Panc1 (cell line): ENCODE measurements around the gene ARHGEF37. TPM values are rescaled to one million over a fixed set of nuclear protein-coding genes. Genes with fewer than 3 reads are reported as not detected.
"Not testable (repeated sequence)": the region's sequence is repeated elsewhere in the genome, so short reads cannot be mapped to it uniquely, and the experiment has no call there.

Experiments used
- ATAC-seq: fragments of 200-7000 bp; cut with Tn5 transposase; 2 replicates; pipeline ENCODE4 v1.9.1; 2020; ENCODE audit warnings: mild to moderate bottlenecking, moderate library complexity
- BruUV-seq: library from RNA; stranded (reverse); fragments of 400-500 nt; replicated peaks from 2 replicates; lab custom pipeline; 2021; lab: Mats Ljungman, UMichigan
- CTCF ChIA-PET: fragments of 300-600 bp; sonication (Branson Sonifier 250); formaldehyde crosslinking; loops from one replicate; lab custom pipeline; 2022; ENCODE audit warnings: antibody characterized with exemption; lab: Charles Lee
- POLR2A ChIA-PET: fragments of 300-600 bp; sonication (Branson Sonifier 250); formaldehyde crosslinking; loops from one replicate; lab custom pipeline; 2022; ENCODE audit warnings: antibody characterized with exemption; lab: Charles Lee
- DNase-seq: peaks from one replicate; pipeline ENCODE4 v3.0.0-alpha.2; 2010; ENCODE audit warnings: low read depth, low spot score
- H3K27ac ChIP-seq: 2 replicates; pipeline ENCODE4 v1.5.1; 2011; ENCODE audit warnings: mild to moderate bottlenecking, low read length, inconsistent platforms
- H3K27me3 ChIP-seq: fragments of 200-500 bp; sonication (Bioruptor generic); 2 replicates; pipeline ENCODE4 v1.6.0; 2014; ENCODE audit warnings: low read length, inconsistent platforms; ENCODE audit not compliant: control insufficient read depth, insufficient read depth
- H3K36me3 ChIP-seq: fragments of 200-500 bp; sonication (Bioruptor generic); 2 replicates; pipeline ENCODE4 v1.5.1; 2014; ENCODE audit warnings: inconsistent platforms, mild to moderate bottlenecking, low read length, moderate library complexity; ENCODE audit not compliant: control insufficient read depth, insufficient read depth
- H3K4me1 ChIP-seq: 2 replicates; pipeline ENCODE4 v1.5.1; 2011; ENCODE audit warnings: inconsistent platforms, mild to moderate bottlenecking, low read length, moderate library complexity; ENCODE audit not compliant: control insufficient read depth, insufficient read depth
- H3K4me3 ChIP-seq, 2 experiments: 2 replicates each; pipeline ENCODE4 v1.5.1; 2011 to 2012; ENCODE audit warnings: low read depth in 2 of 2, low read length in 2 of 2, mild to moderate bottlenecking in 2 of 2, inconsistent platforms in 1 of 2, moderate library complexity in 1 of 2
- H3K9me3 ChIP-seq: fragments of 200-500 bp; sonication (Bioruptor generic); 2 replicates; pipeline ENCODE4 v1.5.1; 2014; ENCODE audit warnings: low read depth, mild to moderate bottlenecking, inconsistent platforms, low read length, moderate library complexity; ENCODE audit not compliant: control insufficient read depth, insufficient read depth
- POLR2AphosphoS5 ChIP-seq: IDR thresholded peaks from 2 replicates; pipeline ENCODE4 v1.6.1; 2012; ENCODE audit warnings: mild to moderate bottlenecking, low read depth, low read length, moderate library complexity
- SIN3A ChIP-seq: IDR thresholded peaks from 2 replicates; pipeline ENCODE4 v1.6.1; 2012; ENCODE audit warnings: low read depth, mild to moderate bottlenecking, low read length, moderate library complexity, borderline replicate concordance; ENCODE audit not compliant: insufficient read depth
- TCF7L2 ChIP-seq: IDR thresholded peaks from 2 replicates; pipeline ENCODE4 v1.6.1; 2011; ENCODE audit warnings: mild to moderate bottlenecking, low read depth, low read length, inconsistent platforms
- in situ Hi-C: cut with HindIII; loops from 2 replicates; pipeline ENCODE4 v1.10.0; 2016; ENCODE audit warnings: low sequenced_read_pairs, low pct_unique_long_range_greater_than_20kb
- intact Hi-C: fragments of 100-400 bp; cut with micrococcal nuclease; formaldehyde crosslinking; loops from one replicate; pipeline ENCODE4 v1.10.0; 2022; ENCODE audit not compliant: unreplicated experiment
- total RNA-seq: library from RNA; stranded (reverse); gene quantifications from one replicate; pipeline ENCODE4 v1.2.1, GENCODE V29; 2021; ENCODE audit not compliant: unreplicated experiment
- TF ChIP-seq, protein P1 (sequence below): fragments of 450-650 bp; IDR thresholded peaks from 2 replicates; pipeline ENCODE4 v1.5.1; 2017; ENCODE audit warnings: mild to moderate bottlenecking
- TF ChIP-seq, protein P2 (sequence below), 2 experiments: IDR thresholded peaks; 2 replicates each; pipeline ENCODE4 v1.6.1; 2011 to 2012; ENCODE audit warnings: low read depth in 2 of 2, control low read depth in 1 of 2, low read length in 1 of 2, mild to moderate bottlenecking in 1 of 2, moderate library complexity in 1 of 2; ENCODE audit not compliant: insufficient read depth in 1 of 2

Gene ARHGEF37
- total RNA-seq, 1 experiment from 2014 or later = 3.2 TPM

DNA sequence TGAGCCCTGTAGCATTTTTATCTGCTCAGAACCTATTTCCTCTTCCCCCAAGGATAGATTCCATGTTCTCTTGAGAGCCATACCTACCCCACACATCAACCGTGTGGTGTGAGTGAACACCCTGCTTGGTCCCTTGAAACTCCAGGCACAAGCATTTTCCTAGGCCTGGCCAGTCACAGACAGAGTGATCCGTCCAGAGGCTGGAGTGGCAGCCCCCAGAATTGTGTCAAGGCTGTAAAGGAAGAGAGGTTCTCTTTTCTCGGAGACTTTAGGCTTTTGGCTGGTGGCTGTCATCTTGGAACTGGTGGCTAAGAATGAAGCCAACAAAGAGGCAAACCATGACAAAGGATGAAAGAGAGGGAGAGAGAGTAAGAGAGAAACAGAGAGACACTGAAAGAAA is 66.0 kb downstream of the ARHGEF37 start:
- no peaks in the 10 kb centered on the region for H3K27me3 ChIP-seq
- DNase-seq (no peak), ATAC-seq (no peak)
- no peak overlapping the region for H3K4me3 ChIP-seq
- ChIA-PET POLR2A (no interaction called here), CTCF (no interaction called here)
- in situ Hi-C loops = no loop called here
- no peaks in the 10 kb centered on the region for H3K36me3 ChIP-seq
- BruUV-seq = no TSS peak
- TF ChIP-seq, protein P1, sequence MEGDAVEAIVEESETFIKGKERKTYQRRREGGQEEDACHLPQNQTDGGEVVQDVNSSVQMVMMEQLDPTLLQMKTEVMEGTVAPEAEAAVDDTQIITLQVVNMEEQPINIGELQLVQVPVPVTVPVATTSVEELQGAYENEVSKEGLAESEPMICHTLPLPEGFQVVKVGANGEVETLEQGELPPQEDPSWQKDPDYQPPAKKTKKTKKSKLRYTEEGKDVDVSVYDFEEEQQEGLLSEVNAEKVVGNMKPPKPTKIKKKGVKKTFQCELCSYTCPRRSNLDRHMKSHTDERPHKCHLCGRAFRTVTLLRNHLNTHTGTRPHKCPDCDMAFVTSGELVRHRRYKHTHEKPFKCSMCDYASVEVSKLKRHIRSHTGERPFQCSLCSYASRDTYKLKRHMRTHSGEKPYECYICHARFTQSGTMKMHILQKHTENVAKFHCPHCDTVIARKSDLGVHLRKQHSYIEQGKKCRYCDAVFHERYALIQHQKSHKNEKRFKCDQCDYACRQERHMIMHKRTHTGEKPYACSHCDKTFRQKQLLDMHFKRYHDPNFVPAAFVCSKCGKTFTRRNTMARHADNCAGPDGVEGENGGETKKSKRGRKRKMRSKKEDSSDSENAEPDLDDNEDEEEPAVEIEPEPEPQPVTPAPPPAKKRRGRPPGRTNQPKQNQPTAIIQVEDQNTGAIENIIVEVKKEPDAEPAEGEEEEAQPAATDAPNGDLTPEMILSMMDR = no peak
- TF ChIP-seq, protein P2, sequence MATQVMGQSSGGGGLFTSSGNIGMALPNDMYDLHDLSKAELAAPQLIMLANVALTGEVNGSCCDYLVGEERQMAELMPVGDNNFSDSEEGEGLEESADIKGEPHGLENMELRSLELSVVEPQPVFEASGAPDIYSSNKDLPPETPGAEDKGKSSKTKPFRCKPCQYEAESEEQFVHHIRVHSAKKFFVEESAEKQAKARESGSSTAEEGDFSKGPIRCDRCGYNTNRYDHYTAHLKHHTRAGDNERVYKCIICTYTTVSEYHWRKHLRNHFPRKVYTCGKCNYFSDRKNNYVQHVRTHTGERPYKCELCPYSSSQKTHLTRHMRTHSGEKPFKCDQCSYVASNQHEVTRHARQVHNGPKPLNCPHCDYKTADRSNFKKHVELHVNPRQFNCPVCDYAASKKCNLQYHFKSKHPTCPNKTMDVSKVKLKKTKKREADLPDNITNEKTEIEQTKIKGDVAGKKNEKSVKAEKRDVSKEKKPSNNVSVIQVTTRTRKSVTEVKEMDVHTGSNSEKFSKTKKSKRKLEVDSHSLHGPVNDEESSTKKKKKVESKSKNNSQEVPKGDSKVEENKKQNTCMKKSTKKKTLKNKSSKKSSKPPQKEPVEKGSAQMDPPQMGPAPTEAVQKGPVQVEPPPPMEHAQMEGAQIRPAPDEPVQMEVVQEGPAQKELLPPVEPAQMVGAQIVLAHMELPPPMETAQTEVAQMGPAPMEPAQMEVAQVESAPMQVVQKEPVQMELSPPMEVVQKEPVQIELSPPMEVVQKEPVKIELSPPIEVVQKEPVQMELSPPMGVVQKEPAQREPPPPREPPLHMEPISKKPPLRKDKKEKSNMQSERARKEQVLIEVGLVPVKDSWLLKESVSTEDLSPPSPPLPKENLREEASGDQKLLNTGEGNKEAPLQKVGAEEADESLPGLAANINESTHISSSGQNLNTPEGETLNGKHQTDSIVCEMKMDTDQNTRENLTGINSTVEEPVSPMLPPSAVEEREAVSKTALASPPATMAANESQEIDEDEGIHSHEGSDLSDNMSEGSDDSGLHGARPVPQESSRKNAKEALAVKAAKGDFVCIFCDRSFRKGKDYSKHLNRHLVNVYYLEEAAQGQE (IDR thresholded peaks at IDR 0.05; ENCODE audit: insufficient read depth in 1 of 2, low read depth in 2 of 2, low read length in 1 of 2) = no peak
- TF ChIP-seq POLR2AphosphoS5 (no peak), SIN3A (no peak), TCF7L2 (no peak)
- H3K27ac ChIP-seq = no peak overlapping the region
- intact Hi-C loops = no loop called here
- H3K4me1 ChIP-seq = no peaks in the 10 kb centered on the region
- H3K9me3 ChIP-seq = no peaks in the 10 kb centered on the region

DNA sequence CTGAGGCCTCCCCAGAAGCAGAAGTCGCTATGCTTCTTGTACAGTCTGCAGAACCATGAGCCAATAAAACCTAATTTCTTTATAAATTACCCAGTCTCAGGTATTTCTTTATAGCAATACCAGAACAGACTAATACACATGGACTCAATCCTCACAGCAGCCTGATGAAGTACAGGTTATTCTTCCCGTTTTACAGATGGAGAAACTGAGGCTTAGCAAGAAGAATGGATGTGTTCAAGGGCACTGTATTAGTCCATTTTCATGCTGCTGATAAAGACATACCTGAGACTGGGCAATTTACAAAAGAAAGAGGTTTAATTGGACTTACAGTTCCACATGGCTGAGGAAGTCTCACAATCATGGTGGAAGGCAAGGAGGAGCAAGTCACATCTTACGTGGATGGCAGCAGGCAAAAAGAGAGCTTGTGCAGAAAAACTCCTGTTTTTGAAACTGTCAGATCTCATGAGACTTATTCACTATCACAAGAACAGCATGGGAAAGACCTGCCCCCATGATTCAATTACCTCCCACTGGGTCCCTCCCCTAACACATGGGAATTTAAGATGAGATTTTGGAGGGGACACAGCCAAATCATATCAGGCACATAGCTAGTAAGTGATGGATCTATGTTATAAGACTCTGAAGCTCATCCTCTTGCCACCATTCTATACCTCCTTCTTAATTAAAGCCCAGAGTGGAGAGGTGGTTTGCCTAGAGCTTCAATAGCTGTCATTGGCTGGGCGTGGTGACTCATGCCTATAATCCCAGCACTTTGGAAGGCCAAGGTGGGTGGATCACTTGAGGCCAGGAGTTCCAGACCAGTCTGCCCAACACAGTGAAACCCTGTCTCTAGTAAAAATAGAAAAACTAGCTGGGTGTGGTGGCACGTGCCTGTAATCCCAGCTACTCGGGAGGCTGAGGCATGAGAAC is 67.4 kb downstream of the ARHGEF37 start:
- H3K27ac ChIP-seq, H3K4me3 ChIP-seq, ATAC-seq, CTCF ChIA-PET, H3K27me3 ChIP-seq, H3K36me3 ChIP-seq, H3K9me3 ChIP-seq, H3K4me1 ChIP-seq, in situ Hi-C loops, BruUV-seq, intact Hi-C loops, DNase-seq, POLR2A ChIA-PET: not testable (repeated sequence)

DNA sequence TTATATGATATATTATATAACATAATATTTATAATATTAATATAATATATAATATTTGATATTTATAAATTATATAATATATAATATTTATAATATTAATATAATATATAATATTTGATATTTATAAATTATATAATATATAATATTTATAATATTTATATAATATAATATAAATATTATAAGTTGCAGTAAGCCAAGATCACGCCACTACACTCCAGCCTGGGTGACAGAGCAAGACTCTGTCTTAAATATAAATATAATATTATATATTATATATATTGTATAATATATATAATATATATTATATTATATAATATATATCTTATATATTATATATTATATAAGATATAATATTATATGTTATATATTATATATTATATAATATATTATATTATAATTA is 68.4 kb downstream of the ARHGEF37 start:
- BruUV-seq, CTCF ChIA-PET, H3K4me3 ChIP-seq, H3K27ac ChIP-seq, H3K36me3 ChIP-seq, DNase-seq, ATAC-seq, H3K4me1 ChIP-seq, H3K27me3 ChIP-seq, intact Hi-C loops, H3K9me3 ChIP-seq, POLR2A ChIA-PET, in situ Hi-C loops: not testable (repeated sequence)
